HG03095 (cell line): ENCODE data around the gene C14orf180.

ENCODE experiments used
- ATAC-seq: cut with Tn5 transposase; IDR thresholded peaks from one replicate; pipeline ENCODE4 v1.9.1; 2021; ENCODE audit warnings: moderate library complexity; ENCODE audit not compliant: unreplicated experiment

C14orf180 gene

DNA sequence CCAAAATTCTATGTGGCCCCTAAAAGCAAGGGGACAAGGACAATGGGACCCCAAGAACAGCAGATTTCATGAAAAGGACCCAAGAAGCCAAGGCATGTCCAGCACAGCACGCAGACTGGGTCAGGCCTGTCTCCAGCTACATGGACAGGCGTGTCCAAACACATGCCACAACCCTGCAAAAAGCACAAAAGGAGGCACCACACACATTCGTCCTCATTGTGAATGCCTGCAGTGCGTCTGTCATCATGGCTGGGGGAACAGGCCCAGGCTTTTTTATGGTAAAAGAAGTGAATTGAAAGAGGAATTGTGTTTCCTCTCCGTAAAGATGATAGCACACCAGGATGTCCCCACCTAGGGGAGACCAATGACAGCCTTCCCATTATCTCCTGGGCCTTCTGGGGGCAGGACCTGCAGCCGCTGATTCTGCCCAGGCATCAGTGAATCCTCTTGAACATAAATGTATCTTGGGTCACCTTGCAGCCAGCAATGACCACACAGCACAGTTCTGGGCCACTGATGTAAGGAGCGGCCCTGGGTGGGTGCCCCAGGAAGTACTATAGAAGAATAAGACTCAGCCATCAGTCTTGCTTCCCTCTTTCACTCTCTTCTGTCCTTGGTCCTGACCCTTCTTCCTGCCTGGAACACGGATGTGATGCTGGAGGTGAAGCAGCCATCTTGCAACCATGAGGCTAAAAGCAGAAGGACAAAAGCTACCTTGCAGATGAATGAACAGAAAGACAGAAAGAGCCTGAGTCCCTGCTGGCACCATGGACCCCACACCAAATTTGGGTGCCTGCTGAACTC lies 29.8 kb upstream of the C14orf180 start:
- no peak for ATAC-seq

DNA sequence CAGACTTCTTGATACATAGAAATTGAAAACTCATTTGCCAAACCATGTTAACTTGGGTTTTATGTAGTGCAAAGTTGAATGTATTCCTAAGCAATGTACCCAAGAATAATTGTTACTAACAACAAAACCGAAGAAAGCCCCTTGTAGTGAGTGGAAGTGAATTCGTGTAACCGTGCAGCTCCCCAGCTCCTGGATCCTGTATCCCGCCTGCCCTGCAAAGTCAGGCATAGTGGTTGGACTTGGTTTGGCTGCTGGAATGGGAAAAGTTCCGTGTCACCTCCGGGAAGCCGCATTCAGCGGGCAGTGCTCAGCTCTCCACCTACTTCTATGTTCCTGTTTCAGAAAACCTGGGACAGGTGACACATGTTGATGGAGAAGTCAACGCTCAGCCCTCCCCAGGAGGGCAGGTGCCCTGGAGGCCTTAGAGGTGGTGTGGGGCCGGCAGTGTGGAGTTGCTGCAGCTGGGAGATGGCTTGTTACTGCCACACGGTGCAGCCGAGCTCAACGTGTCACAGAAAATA lies 29.2 kb upstream of the C14orf180 start:
- no peak for ATAC-seq

- no peak for ATAC-seq
Observed at GRCh38 chr14:104550861-104551728, 28.5 kb upstream of the C14orf180 start.

GRCh38 chr14:104551851-104552737 lies 27.5 kb upstream of the C14orf180 start:
- ATAC-seq = no peak

DNA sequence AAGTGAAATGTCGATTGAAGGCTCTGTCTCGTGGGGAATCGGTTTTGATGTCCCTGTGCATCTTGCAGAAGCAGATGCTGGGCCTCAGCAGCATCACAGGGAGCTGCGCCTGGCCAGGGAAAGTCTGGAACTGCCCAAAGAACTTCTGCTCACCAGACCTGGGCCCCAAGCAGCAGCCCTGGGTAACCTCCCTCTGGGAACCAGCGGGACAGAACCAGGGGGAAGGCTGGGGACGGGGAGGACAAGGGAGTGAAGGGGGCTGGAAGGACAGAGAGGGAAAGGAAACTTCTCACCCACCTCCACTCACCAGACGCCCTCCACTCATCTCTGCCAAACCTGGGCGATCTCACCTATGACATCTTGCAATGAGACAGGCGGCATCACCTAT lies 26.8 kb upstream of the C14orf180 start:
- no peak for ATAC-seq

DNA sequence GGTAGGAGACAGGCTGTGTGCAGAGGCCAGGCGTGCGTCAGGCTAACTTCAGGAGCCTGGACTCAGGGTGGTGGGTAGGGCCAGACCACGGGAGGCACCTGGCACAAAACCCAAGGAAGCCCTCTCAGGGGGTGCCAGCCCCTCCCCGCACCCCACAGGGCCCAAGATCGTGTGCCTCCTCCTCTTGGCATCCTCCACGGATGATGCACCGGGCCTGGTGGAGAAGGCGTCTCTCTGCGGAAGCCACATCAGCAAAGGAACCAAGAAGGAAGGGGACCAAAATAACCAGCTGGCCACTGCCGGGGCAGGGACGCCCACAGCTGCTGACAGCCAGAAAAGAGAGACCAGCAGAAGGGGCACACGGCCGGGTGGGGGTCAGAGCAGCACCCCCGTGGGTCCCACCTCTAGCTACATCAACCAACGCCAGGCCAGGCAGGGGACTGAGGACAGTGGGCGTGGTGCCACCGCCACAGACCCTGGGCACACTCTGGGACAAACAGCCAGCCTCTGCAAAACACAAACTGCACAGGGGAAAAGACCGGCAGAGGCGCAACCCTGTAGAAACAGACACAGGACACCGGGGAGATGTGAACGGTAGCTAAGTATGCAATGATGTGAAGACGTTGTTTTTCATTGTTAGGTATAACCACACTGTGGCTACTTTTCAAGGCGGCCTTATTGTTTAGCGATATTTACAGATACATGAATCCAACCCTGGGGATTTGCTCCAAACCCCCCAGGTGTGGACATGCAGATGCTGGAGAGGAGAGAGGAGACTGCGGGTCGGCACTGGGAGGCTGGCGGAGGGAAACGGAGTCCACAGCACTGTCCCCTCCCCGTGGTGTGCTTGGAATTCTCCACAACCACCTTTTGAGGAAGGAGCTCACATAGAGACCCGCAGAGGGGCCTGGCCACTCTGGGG lies 26.1 kb upstream of the C14orf180 start:
- ATAC-seq = no peak

DNA sequence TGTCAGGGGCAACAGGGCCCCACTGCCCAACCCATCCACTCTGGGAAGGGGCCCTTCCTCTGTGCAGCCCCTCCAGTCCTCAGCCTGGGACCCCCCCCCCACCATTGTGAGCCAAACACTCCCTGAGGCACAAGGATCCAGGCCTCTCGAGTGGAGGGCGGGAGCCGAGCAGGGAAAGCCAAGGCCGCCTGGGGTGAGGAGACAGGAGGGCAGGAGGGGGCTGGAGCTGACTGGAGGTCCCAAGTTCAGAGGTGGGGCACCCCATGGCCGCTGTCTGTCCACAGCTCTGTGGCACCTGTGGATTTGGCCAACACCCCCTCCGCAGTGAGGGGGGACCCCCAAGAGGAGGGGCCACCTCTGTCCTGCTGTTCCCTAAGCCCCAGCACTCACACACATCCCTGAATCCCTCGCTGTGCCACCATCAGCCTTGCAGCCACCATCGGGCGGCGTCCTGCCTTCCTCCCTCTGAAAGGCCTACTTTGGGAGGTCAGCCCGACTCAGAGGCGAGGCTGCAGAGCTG lies 25.4 kb upstream of the C14orf180 start:
- no peak for ATAC-seq

GRCh38 chr14:104554608-104555429 lies 24.7 kb upstream of the C14orf180 start:
- ATAC-seq = no peak

- ATAC-seq = no peak
Observed at GRCh38 chr14:104555430-104556255, 23.9 kb upstream of the C14orf180 start.

DNA sequence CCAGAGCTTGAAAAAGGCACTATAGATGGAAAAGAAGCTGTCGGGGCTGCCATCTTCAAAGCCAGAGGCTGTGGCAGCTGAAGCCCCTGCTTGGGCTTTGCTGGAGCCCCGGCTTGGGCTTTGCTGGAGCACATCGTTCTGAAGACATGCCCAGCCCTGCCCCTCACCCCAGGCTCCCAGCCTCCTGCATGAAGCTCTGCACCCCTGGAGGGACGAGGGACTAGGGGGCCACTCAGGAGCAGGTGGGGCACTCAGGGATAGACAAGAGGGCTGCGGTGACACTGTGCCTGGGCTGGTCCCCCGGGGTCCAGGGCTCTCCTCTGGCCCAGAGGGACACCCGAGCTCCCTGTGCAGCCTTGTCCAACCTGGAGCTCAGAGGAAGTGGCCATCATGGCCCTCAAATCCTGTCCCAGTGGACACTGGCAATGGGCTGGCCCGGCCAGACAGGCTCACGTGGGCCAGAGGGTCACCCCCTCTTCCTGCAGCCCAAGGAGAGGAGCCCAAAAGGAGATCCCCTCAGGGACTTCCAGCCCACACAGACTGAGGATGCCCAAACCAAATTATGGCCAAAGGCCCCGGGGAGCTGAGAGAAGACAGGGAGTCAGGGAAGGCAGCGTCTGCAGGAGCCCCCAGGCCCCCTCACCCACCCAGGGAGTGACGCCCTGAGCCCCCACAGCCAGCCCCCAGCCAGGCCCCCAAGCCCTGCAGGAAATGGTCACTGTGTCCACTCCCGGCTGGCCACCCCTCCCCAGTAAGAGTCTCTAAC lies 23.1 kb upstream of the C14orf180 start:
- ATAC-seq = no peak

DNA sequence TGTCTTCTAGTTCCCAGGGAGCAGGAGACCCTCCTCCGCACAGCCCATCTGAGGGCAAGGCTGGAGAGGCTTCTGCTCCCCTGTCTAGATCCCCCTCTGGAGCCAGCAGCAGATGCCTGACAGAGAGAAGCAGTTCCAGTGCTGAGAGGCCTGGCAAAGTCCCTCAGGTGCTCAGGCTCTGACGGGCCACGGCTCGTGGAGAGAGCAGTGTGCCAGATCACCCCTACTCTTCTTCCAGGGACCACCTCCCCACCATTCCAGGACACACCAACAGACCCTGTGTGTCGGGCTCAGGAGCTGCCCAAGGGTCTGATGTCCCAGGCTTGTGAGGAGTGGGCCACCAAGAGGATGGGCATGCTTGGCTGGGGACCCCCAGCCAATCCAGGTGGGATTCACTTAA lies 22.5 kb upstream of the C14orf180 start:
- no peak for ATAC-seq

GRCh38 chr14:104557766-104558165 lies 21.8 kb upstream of the C14orf180 start:
- no peak for ATAC-seq

DNA sequence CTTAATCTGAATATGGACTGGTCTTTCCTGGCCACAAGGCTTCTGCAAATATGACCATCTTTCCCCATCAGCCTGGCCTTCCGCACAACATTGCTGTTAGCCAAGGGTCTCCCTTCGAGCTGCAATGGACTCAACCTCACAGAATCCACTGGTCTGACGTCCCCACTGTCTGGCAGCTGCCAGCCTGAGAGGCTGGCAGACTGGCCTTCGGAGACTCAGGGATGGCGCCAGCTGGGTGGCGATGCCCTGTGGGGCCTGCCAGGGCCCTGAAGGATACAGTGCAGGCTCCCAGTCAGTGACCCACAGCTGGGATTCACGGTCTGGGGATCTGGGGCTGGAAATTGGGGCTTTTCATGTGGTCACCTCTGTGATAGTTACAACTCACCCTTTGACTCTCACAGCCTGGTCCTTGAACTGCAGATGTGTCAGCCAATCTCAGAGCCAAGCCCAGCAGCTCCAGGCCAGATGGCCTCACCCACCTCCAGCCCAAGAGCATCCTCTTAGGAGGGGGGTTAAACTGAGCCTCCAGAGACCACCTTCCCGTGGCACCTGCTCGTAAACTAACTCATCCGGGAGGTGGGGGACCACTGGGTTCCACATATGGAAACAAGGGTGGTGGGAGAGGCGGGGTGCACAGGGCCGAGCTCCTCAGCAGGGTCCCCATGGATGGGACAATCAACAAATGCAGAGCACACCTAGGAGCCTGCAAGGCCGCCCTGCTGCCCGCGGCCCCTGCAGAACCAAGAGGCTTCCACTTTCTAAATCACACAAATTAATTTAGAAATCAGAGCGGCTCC lies 21.1 kb upstream of the C14orf180 start:
- no peak for ATAC-seq

DNA sequence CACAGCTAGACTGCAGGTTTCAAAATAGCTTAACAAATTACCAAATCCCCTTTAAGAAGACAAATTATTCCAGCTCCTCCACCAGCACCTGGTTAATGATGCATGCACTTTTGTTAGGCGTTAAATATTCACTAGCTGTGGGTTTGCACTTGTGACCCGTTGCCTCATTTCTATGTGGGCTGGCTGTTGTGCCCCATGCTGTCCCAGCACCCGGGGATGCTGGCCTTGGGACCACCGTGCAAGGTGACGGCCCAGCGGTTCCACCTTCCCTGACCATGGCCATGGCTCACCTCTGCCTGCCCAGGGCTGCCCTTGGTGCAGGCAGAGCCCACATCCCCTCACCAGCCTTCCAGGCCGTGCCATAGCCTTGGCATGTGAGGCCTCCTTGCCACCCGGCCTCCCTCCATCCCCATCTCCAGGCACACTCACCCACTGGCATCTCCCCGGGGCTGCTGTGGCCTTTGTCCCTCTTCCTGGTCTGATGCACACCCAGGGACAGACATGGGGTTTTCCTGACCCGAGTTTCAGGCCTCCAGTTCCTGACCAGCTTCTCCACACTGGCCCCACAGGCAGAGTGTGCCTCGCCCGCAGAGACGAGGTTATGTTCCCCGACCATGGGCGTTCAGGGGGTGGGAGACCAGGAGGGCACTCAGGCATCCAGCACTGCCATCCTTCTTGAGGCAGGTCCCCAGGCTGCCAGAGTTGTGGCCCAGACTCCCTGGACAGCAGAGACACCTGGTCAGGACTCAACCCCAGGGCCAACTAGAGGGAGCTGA lies 20.3 kb upstream of the C14orf180 start:
- ATAC-seq = no peak

DNA sequence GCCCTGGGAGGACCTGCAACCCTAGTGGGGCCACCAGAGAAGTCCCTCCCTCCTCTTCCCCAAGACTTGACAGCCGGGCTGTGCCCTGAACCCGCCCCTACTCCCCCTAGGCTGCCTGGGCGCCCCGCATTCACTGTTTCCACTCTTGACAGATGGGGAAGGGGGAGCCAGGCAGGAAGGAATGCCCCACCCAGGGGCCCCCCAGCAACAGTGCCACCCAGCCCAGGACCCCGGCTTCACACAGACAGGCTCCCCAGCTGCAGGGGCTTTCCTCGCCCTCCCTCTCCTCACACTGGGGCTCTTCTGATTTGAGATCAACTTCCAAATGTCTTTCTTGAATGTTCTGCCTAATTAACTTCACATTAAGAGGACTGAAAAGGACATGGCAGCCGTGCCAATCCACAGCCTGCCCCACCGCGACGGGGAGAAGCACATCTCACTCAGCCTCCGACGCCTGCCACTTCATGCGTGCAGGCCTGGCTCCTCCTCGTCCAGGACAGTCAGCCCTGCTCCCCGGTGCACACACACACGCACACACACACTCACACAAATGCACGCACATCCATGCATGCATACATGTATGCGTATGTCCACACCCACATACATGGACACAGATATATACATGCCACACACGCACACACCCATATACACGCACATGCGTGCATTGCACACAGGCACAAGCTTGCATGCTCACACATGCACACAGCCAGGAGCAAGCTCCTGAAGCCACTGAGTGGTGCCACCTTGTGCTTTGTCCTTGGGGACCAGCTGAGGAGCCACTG lies 19.6 kb upstream of the C14orf180 start:
- no peak for ATAC-seq
